VCaP (cell line): ENCODE results near the gene DOCK4.

Experiments used
- H3K27ac ChIP-seq: fragments of 450-650 bp; 2 replicates; pipeline ENCODE4 v1.5.1; 2017
- TF ChIP-seq, protein P1 (sequence below): fragments of 450-650 bp; conservative IDR thresholded peaks from 2 replicates; pipeline ENCODE4 v1.5.1; 2017; ENCODE audit warnings: mild to moderate bottlenecking, moderate library complexity

The DOCK4 gene

DNA sequence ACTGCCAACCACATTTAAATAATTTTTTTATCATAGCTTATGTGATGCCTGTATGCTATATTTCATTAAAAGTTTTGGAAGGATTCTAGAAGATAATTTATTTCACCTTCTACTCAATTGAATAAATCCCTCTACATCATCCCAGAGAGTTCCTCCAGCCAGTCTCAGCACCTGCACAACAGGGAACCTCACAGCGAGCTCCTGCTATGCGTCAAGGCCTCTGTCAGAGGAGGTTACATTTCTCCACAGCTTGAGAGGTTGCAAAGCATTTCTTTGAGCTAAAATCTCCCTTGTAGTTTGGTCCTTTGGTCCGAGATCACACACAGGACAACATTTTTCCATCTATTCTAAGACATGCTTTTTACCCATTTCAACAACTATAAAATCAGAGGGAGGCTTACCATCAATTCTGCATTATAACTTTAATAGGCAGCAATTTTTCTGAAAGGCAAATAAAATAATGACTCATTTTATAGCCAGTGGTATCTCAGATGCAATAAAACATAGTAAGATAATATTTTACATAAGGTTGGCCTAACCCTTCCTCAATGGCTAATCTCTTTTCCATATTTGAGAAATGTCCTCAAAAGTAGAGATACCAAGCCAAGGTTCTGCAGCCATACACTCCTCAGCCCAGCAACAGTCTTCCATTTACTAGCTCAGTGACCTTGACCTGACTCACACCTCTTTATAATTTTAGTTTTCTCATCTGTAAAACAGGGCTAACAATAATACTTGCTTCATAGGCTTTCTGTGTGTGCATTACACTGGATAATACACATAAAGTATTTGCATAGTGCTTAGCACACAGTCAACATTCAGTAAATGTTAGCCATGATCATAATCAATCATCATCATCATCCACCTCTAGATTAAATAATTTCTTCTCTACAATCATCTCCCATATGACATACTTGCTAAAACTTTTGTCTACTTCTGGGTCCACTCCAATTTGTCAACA, 68.8 kb downstream of the DOCK4 start:
- H3K27ac ChIP-seq, result peak overlapping the region; percentile 55
- TF ChIP-seq, protein P1, sequence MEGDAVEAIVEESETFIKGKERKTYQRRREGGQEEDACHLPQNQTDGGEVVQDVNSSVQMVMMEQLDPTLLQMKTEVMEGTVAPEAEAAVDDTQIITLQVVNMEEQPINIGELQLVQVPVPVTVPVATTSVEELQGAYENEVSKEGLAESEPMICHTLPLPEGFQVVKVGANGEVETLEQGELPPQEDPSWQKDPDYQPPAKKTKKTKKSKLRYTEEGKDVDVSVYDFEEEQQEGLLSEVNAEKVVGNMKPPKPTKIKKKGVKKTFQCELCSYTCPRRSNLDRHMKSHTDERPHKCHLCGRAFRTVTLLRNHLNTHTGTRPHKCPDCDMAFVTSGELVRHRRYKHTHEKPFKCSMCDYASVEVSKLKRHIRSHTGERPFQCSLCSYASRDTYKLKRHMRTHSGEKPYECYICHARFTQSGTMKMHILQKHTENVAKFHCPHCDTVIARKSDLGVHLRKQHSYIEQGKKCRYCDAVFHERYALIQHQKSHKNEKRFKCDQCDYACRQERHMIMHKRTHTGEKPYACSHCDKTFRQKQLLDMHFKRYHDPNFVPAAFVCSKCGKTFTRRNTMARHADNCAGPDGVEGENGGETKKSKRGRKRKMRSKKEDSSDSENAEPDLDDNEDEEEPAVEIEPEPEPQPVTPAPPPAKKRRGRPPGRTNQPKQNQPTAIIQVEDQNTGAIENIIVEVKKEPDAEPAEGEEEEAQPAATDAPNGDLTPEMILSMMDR, result no peak

DNA sequence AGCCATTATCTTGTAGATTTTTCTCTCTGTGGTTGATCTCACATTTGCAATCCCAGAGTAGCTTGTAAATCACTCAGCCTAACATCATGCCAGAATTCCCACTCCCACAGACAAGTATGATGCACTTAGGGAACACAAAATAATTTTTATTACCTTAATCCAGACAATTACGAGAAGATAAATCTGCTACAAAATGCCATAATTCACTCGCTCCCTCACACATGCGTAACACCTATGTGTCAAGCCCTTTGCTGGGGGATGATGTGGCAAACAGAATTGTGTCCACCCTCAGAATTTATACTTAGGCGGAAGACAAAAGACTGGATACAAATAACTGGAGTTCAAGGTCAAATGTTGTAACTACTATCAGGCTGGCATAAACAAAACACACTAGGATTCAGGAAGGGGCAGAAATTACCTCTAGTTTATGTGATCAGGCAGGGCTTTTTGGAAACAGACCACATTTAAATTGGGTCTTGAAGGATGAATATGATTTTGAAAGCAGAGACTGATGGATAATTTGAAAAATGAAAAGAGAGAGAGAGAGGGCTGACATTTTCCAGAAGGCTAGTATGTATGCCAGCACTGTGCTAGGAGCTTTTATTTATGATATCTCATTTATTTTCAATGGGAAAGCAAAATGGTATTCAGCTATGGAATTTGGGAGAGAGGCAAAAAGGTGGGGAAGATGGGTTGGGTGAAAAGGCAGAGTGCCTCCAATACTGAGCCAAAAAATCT, 69.8 kb downstream of the DOCK4 start:
- TF ChIP-seq, protein P1, result no peak
- H3K27ac ChIP-seq, result peak overlapping the region; percentile 55

GRCh38 chr7:112135815-112136214, 70.4 kb downstream of the DOCK4 start:
- TF ChIP-seq, protein P1, result no peak
- H3K27ac ChIP-seq, result peak overlapping the region; percentile 55

- TF ChIP-seq, protein P1, result no peak
- no peak overlapping the region for H3K27ac ChIP-seq
Measured at GRCh38 chr7:112134039-112134438, 72.2 kb downstream of the DOCK4 start.

- H3K27ac ChIP-seq, result no peak overlapping the region
- TF ChIP-seq, protein P1, result no peak
Measured at GRCh38 chr7:112133328-112133727, 72.9 kb downstream of the DOCK4 start.

- TF ChIP-seq, protein P1, result no peak
- no peak overlapping the region for H3K27ac ChIP-seq
Measured at GRCh38 chr7:112132051-112132694, 74.0 kb downstream of the DOCK4 start.
